ENCODE measurements around the gene FYN. TPM values are rescaled to one million over a fixed set of nuclear protein-coding genes. Genes with fewer than 3 reads are reported as not detected.
A peak's percentile ranks its signal among the peaks of the same experiment; 100 is the strongest.

FYN gene
- total and polyA plus RNA-seq, 9 of the 15 experiments (the other 6 are each of a cell fraction or from before 2014, with no cell fraction given), result 2.9 to 22.1 (median 11.4) TPM

GRCh38 chr6:111842891-111843290, 30.4 kb downstream of the FYN start (continued):
- TF ChIP-seq TAF7 (tag; IDR thresholded peaks at IDR 0.05) (no peak), SRF (CRISPR knock-in tag; IDR thresholded peaks at IDR 0.05) (no peak; a peak in 1 of 4 replicates), ZNF134 (CRISPR knock-in tag; conservative IDR thresholded peaks at IDR 0.05) (no peak), ZBED1 (IDR thresholded peaks at IDR 0.05) (no peak), PKNOX1 (IDR thresholded peaks at IDR 0.05) (peak; percentile 64), ZNF41 (CRISPR knock-in tag; conservative IDR thresholded peaks at IDR 0.05) (no peak), MLLT1 (IDR thresholded peaks at IDR 0.05) (no peak), SAP30 (IDR thresholded peaks at IDR 0.05; ENCODE audit: borderline replicate concordance, insufficient read depth, low read depth, low read length, poor library complexity, severe bottlenecking) (no peak), RNF219 (CRISPR knock-in tag; IDR thresholded peaks at IDR 0.05) (no peak), HIVEP1 (CRISPR knock-in tag; IDR thresholded peaks at IDR 0.05) (no peak), ZHX1 (conservative IDR thresholded peaks at IDR 0.05; ENCODE audit: low read length) (no peak), GATAD2A (IDR thresholded peaks at IDR 0.05) (no peak), BCLAF1 (IDR thresholded peaks at IDR 0.05; ENCODE audit: borderline replicate concordance in 1 of 2, control insufficient read depth in 1 of 2, low read depth in 2 of 2, low read length in 1 of 2) (no peak), ZZZ3 (IDR thresholded peaks at IDR 0.05) (no peak), RBM34 (IDR thresholded peaks at IDR 0.05; ENCODE audit: borderline replicate concordance, insufficient read depth, low read length) (no peak)

All from K562 (cell line).